ENCODE data around the gene NFIX. TPM values are rescaled to one million over a fixed set of nuclear protein-coding genes. Genes with fewer than 3 reads are reported as not detected.

The NFIX gene
- total and polyA plus RNA-seq, 9 of the 15 experiments (the other 6 are each of a cell fraction or from before 2014, with no cell fraction given): 0.28 to 26.8 (median 5.4) TPM

DNA sequence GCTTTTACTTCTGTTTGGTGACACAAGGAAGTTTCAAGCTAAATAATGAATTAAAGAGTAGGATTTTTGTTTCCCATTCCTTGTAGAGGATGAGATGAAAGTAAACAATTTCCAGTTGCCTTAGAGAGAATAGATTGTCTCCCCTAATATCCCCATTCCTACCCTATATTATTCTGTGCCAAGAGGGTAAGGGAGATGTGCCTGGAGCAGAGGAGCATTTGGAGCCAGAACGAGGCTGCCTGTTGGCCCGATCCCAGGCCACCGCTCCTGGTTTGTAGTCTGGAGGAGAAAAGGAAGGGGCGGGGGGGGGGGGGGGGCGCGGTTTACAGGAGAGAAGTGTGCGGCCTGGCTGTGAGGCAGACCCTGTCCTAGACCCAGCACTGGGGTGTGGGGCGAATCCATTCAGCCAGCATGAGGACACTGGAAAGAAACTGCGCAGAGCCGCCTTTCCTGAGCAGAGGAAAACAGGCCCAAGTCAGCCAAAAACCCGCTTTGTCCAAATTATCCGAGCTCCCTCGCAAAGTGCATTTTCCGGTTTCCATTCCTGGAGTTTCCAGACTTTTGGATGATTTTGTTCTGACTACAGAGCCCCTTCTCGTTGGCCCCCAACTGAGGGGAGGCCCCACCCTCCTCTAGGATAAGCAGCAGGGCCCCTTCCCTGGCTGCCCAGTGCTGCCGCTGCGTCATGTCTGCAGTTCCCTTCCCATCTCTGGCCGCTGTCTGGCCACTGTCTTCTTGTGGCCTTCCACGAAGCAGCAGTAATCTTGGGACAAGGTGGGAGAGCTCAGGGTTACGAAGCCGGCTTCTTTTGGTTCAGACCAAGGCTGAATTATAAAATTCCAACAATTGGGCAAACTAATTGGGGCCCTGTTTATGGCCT lies 23.0 kb downstream of the NFIX start (continued):
- TF ChIP-seq, protein P1, sequence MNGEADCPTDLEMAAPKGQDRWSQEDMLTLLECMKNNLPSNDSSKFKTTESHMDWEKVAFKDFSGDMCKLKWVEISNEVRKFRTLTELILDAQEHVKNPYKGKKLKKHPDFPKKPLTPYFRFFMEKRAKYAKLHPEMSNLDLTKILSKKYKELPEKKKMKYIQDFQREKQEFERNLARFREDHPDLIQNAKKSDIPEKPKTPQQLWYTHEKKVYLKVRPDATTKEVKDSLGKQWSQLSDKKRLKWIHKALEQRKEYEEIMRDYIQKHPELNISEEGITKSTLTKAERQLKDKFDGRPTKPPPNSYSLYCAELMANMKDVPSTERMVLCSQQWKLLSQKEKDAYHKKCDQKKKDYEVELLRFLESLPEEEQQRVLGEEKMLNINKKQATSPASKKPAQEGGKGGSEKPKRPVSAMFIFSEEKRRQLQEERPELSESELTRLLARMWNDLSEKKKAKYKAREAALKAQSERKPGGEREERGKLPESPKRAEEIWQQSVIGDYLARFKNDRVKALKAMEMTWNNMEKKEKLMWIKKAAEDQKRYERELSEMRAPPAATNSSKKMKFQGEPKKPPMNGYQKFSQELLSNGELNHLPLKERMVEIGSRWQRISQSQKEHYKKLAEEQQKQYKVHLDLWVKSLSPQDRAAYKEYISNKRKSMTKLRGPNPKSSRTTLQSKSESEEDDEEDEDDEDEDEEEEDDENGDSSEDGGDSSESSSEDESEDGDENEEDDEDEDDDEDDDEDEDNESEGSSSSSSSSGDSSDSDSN (IDR thresholded peaks at IDR 0.05; ENCODE audit: borderline replicate concordance in 1 of 2, low read depth in 2 of 2, low read length in 2 of 2): peak in 1 of 2 experiments; percentile 50; a peak in 1 of 4 replicates
- TF ChIP-seq KDM5B (IDR thresholded peaks at IDR 0.05; ENCODE audit: insufficient replicate concordance, low read depth, low read length) (peak; percentile 40), SMARCA4 (IDR thresholded peaks at IDR 0.05) (0 out of 2 replicates have a peak, but pooled peaks have one; percentile 18), ZFX (CRISPR knock-in tag; IDR thresholded peaks at IDR 0.05) (peak; percentile 65), CREBBP (IDR thresholded peaks at IDR 0.05; ENCODE audit: low read depth, low read length) (no peak), MBD2 (IDR thresholded peaks at IDR 0.05; ENCODE audit: borderline replicate concordance, low read depth) (0 out of 2 replicates have a peak, but pooled peaks have one; percentile 21)
- TF ChIP-seq, protein P2, sequence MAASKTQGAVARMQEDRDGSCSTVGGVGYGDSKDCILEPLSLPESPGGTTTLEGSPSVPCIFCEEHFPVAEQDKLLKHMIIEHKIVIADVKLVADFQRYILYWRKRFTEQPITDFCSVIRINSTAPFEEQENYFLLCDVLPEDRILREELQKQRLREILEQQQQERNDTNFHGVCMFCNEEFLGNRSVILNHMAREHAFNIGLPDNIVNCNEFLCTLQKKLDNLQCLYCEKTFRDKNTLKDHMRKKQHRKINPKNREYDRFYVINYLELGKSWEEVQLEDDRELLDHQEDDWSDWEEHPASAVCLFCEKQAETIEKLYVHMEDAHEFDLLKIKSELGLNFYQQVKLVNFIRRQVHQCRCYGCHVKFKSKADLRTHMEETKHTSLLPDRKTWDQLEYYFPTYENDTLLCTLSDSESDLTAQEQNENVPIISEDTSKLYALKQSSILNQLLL (CRISPR knock-in tag; IDR thresholded peaks at IDR 0.05; ENCODE audit: borderline replicate concordance): no peak
